ENCODE results near the gene CDH22.

The CDH22 gene

DNA sequence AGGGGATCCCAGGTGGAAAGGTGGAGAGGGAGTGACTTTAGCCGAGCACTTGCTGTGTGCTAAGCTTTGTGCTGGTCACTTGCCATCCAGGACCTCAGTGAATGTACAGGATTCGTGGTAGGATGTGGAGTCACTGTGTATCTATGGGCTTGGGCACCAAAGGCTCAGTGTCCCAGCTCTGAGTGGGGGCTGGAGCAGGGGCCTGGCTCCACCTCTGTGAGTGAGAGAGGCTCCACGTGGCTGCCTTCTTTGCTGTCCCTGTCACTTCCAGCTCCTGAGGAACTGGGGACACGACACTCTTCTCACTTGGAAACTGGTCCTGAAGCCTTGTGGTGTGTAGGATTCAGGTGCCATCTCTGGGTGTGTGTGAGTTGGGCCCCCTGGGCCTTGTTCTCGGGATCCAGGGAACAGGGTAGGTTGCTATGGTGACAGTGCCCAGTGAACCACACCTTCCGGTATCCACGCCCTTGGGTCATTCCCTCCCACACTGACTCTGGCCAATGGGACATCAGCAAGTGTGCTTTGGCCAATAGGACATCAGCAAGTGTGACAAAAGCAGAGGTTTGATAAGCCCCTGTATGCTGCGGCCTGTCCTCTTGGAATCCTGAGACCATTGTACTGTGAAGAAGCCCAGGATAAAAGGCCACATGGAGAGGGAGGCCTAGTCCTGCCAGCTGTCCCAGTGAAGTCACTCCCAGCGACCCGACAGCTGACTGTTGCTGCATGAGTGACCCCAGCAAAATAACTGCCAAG lies 87.7 kb downstream of the CDH22 start:
- in situ Hi-C loops (cut with MboI; ENCODE audit: low sequenced_read_pairs), result no loop called here

DNA sequence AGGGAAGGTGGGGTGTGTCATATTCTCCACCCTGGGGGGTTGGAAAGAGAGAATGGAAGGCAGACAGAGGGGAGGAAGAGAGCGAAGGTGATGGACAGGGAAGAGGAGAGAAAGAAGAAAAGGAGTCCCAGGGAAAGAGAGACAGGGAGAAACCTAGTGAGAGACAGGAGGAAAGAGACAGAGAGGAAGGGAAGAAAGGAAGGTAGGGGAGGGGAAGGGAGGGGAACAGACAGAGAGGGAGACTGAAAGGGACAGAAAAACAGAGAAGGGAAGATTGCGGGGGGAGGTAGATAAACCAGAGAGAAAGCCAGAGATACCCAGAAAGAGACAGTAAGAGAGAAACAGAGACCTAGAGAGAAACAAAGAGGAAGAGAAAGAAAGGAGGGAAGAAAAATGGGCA lies 88.4 kb downstream of the CDH22 start:
- in situ Hi-C loops (cut with MboI; ENCODE audit: low sequenced_read_pairs), result no loop called here

DNA sequence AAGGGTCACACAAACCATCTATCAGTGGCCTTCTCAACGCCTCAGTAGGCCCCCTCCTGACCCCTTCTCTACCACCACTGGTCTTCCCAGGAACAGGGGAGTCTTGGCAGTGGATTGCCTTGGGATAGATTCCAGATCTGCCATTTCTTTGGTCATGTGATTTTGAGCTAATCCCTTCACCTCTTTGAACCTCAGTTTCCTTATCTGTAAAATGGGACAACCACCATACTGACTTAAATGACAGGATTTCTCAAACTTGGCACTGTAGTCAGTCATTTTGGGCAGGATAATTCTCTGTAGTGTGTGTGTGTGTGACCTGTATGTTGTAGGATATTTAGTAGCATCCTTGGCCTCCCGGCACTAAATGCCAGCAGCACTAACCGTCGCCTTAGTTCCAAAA lies 89.1 kb downstream of the CDH22 start:
- in situ Hi-C loops (cut with MboI; ENCODE audit: low sequenced_read_pairs), result no loop called here

DNA sequence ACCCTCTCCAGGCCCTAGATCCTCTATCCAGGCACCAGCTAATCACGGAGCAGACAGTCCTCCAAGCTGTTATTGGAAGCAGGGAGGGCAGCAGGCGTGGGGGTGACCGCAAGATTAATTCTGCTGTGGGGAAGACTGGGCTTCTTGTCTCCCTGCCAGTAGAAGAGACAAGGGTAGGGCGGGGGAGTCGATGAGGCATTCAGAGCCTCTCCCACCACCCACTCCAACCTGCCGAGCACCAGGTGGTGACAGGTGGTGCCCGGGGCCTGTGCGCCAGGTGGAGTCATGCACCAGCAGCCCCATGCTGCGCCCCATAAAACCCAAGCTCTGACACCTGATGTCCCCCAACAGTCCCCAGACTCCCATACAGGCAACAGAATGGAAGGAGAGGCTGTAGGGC lies 89.6 kb downstream of the CDH22 start:
- in situ Hi-C loops (cut with MboI; ENCODE audit: low sequenced_read_pairs), result no loop called here

DNA sequence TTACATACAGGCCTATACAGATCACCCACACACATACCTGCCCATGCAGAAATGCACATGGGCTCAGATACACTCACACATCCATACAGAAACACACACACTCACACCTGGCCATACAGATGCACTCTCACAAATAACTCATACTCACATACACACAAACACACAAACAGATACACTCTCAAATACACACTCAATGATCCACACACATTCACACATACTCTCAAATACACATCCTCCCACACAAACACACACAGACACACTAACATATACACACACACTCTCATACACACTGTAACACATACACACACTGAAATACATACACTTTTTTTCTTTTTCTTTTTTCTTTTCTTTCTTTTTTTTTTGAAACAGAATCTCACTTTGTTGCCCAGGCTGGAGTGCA lies 90.7 kb downstream of the CDH22 start:
- in situ Hi-C loops (cut with MboI; ENCODE audit: low sequenced_read_pairs), result no loop called here

DNA sequence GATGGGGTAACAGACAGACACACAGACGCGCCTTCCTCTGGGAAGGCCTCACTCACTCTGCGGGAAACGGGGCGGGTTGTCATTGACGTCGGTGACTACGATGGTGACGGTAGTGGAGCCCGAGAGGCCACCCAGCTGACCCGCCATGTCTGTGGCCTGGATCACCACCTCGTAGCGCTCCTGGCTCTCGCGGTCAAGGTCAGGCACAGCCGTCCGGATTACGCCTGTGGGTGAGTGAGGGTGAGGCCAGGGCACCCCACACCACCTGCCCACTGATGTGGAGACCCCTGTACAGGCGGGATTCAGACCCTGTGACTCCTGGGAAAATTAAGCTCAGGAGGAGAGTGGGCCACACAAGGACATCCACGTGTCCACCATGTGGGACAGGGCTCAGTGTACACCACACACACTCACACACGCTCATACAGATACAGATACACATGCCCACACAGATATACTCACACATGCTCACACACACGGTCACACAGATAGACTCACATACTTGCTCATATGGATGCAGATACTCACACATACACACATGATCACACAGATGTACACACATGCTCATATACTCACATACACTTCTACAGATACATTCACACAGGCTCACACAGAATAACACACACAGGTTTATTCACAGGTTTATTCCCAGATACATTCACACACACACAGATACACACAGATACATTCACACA lies 91.4 kb downstream of the CDH22 start:
- in situ Hi-C loops (cut with MboI; ENCODE audit: low sequenced_read_pairs), result no loop called here

DNA sequence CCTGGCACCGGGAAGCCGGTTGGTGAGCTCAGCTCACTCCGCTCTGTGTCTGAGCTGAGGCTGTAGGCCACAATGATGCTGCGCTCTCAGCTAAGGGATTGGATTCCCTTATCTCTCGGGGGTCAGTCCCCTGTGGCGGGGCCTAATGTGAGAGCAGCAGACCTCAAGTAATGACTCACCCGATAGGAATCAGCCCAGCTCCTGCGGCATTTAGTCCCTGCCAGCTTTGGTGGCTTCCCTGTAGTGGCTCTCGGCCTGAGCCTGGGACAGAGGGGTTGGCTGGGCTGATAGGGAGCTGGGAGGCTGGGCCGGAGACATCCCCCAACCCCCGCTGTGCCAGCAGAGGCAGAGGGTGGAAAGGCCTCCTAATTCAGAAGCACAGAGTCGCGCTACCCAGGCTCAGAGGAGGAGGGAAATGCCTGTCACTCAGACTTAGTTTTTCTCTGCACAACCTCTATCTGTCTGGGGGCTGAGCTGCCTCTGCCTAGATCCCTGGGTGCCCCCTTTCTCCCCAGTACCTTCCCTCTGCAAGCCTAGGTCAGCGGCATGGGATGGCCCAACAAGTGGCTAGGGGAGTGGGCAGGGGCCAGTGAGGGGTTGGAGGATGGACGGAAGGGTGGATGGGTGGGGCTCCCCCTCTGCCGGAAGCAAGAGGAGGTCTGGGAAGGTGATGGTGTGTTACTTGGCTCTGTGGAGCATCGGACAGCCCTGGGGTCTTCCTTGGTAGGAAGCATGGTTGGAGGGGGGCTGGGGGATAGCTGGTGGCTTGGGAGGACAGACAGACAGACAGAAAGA lies 92.2 kb downstream of the CDH22 start:
- in situ Hi-C loops (cut with MboI; ENCODE audit: low sequenced_read_pairs), result no loop called here

DNA sequence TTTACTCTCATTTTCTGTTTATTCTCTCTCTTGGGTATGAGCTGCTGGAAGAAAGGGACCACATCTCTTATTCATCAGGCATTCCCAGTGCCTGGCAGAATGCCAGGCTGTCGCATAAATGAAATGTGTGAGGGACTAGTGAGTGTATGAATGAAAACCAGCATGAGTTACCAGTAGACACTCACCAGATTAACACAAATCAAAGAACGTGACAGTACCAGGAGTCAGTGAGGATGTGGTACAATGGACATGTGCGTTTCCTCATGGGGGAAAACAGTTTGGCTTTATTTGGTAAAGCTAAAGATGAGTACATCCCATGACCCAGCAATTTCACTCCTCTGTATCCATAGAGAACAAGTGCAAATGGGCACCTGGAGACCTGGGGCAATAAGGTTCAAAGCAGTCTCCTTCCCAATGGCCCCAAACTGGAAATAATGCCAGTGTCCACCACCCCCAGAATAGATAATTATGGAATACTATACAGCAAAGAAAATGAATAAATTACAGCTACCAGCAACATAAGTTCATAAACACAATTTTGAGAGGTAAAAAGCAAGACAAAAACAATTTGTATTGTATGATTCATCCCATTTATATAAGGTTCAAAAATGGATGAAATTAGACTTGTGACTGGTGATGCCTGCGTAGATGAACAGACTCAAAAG lies 93.3 kb downstream of the CDH22 start:
- in situ Hi-C loops (cut with MboI; ENCODE audit: low sequenced_read_pairs), result no loop called here

DNA sequence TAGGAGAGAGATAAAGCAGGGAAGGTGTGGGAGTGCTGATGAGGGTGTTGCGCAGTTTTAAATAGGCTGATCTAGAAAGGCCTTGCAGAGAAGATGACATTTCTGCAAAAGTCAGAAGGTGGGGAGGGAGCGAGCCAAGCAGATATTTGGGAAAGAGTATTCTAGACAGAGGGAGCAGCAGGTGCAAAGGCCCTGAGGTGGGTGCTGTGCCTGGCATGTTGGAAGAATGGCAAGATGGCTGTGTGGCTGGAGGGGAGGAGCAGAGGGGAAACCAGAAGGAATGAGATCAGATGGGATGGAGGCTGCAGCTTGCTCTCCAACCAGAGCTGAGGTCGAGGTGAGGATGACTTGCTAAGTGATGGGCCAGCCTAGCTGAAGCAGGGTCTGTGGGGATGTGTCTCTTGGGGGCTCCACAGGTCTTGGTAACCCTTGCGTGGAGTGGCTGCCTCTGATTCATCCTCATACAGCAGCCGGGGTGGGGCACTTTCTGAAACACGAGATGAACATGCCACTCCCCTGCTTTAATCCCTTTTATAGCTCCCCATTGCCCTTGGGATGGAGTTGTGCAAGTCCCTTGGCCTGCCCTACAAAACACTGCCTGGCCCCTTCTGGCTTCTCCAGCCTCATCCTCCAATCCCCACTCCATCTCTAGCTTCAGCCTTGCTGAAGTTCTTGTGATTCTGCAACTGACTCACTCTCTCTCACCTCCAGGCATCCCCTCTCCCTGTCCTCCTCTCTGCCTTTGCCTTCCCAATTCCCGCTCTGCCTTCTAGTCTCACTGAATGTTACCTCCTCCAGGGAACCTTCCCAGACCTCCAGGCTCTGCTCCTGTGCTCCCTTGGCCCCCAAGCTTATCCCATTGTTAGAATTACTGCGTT lies 94.1 kb downstream of the CDH22 start:
- in situ Hi-C loops (cut with MboI; ENCODE audit: low sequenced_read_pairs), result no loop called here

DNA sequence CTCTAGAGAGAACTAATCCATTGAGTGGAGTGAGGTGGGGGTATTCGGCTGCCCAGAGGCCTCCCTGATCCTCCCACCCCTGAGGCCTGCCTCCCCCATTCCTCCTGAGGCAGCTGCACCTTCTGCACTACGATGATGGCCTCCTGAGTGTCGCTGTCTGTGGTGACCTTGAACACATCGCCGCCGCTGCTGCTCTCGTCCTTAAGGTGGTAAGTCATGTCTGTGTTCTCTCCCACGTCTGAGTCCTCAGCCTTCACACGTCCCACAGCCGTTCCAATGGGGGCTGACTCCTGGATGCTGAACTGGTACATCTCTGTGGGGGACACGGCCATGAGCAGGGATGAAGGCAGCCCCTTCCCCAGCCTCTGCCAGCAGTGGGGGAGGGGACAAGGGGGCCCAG lies 95.4 kb downstream of the CDH22 start:
- in situ Hi-C loops (cut with MboI; ENCODE audit: low sequenced_read_pairs), result no loop called here

DNA sequence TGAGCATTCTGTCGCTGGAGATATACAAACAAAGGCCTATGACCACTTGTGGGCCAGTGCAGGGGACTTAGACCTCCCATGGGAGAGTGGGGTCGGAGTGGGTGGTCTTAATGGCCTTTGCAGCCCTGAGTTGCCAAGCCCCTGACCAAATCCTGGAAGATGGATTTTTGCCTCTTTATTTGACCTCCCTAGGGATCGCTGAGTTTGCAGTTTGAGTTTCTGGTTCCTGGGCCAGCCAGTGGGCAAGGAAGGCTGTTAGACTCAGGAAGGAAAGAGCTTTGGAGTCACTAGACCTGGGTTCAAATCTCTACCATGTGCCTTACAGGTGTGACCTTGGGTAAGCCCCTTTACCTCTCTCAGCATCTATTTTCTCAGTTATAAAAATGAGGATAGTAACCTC lies 96.0 kb downstream of the CDH22 start:
- in situ Hi-C loops (cut with MboI; ENCODE audit: low sequenced_read_pairs), result no loop called here

DNA sequence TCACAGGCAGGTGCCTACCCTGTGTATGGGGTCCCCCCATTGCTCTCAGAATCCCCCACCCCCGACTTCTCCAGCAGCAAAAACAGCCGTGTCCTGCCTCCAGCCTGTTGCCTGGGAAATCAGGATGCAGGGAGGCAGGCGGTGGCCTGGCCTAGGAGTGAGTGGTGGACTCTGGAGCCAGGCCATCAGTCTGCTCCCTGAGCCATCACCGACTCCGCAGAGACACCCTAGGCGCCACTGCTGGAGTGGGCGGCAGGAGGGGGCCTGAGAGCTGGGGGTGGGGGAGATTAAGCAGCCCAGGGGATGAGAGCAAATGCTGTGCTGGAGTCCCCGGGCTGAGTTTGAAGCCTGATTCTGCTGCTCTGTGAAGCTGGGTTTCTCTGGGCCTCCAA lies 97.0 kb downstream of the CDH22 start:
- in situ Hi-C loops (cut with MboI; ENCODE audit: low sequenced_read_pairs), result no loop called here

DNA sequence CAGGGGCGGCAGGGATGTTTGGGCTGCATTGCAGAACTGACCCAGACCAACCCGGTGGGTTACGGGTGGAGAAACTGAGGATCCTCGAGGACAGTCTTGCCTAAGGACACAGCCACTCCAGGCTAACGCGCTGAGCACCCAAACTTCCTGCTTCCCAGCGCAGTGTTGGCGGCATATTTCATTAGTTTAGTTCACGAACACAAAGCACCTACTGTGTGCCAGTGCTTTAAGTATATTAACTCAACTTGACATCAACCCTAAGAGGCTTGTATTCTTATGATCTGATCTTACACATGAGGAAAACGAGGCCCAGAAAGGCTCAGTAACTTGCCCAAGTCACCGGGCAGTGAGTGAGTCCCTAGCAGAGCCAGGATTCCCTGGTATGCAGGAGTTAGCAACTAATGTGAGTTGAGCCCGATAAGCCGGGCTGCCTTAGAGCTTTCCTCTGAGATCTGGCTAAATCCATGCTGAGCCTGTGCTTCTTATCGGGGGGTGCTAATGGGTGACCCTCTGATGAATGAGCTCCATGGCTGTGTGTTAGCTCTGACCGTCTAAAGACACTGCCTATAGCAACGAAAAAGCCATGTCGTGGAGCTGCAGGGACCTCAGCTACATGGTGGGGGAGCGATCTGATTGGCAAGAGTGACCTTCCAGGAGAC lies 97.5 kb downstream of the CDH22 start:
- in situ Hi-C loops (cut with MboI; ENCODE audit: low sequenced_read_pairs), result no loop called here

DNA sequence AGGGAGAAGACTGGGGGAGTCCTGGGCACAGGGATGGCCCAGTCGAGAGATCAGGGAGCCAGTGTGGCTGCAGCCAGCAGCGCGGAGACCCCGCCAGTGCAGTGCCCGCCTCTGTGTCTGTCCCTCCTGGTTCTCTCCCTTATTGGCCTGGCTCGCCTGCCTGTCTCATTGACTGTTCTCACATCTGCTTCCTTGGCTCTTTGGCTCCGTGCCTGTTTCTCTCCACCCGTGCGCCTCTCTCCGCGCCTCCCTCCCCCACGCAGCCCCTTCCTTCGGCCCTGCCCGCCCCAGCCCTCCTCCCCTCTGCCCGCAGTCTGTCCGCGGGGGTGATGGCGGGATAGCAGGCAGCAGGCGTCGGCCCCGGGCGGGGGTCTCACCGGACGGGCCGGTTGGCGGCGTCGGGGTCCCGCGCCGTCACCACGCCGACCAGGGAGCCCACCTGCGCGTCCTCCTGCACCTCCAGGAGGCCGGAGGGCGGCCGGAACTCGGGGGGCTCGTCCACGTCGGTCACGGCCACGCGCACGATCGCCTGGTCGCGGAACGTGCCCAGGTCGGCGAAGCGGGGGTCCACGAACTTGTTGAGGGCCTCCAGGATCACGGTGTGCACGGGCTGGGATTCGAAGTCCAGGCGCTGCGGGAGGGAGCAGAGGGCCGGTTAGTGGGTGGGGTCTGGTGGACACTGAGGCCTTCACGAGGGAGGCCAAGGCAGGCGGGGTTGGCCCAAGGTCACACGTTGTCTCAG lies 98.2 kb downstream of the CDH22 start:
- in situ Hi-C loops (cut with MboI; ENCODE audit: low sequenced_read_pairs), result no loop called here

DNA sequence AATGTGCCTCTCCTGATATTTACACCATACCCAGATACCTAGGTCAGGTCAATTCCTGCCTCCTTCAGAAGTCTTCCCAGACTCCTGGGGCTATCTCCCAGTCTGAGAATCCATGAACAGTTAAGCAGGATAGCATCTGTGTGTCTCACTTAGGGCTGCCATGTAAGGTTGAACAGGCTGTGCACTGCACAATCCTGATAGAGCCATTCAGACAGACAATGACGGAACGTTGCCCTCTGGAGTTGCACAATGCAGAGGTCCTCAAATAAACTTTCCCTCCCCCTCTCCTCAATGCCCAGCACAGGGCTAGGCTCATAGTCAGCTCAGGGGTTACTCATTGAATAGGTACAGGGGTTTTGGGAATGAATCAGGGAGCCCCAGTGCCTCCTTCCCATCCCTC lies 100.5 kb downstream of the CDH22 start:
- in situ Hi-C loops (cut with MboI; ENCODE audit: low sequenced_read_pairs), result no loop called here

DNA sequence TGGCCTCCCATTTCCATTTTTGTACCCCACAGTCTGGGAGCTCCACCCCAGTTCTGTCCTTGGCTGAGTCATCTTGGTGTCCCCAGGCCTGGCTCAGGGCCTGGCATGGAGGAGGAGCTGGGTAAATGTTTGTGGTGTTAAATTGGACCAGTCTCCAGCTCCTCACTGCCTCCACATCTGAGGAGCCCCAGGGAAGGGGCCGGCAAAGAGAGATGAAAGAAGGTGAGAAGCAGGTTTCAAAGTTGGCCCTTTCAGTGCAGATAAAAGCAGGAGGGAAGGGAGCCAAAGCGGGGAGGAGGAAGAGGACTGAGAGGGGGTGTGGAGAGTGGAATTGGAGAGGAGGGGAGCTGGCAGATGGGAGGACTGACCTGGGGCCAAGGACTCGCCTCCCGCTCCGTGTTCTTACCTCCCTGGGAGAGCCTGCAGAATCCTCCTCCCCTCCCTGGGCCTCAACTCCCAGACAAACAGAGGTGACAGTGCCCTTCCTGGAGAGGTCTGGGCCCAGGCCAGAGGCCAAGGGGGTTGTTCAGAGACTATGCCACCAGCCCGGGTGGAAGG lies 101.2 kb downstream of the CDH22 start:
- in situ Hi-C loops (cut with MboI; ENCODE audit: low sequenced_read_pairs), result no loop called here

DNA sequence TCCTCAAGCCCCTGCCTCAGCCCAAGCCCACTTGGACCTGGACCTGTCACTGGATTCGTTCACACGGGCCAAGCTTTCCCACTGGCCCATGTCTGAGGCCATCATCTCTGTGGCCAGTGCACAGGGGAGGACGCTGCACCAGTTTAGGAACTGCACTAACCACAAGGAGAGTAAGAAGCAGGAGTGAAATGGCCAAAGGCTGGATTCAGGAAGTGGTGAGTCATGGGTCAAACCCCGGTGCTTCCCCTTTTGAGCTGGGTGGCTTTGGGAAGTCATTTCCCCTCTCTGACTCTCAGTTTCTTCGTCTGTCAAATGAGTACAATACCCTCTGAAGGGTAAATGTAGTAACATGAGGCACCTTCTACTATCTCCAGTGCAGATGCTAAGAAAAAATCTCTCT lies 102.3 kb downstream of the CDH22 start:
- in situ Hi-C loops (cut with MboI; ENCODE audit: low sequenced_read_pairs), result no loop called here

DNA sequence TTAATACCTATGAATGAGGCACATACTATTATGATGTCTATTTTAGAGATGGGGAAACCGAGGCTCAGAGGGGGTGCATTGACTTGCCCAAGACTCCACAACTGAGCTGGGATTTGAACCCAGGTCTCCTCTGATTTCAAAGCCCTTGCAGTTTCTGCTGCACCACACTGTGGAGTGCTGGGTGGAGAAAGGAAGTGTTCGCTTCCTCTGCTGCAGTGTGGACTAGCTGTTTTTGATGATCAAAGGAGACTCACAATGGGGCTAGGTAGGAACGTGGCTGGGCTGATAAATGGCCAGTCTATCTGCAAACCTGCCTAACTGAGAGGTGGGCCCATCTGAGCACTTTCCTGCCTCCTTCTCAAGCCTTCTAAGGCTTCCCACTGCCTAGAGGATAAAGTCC lies 102.9 kb downstream of the CDH22 start:
- in situ Hi-C loops (cut with MboI; ENCODE audit: low sequenced_read_pairs), result no loop called here

DNA sequence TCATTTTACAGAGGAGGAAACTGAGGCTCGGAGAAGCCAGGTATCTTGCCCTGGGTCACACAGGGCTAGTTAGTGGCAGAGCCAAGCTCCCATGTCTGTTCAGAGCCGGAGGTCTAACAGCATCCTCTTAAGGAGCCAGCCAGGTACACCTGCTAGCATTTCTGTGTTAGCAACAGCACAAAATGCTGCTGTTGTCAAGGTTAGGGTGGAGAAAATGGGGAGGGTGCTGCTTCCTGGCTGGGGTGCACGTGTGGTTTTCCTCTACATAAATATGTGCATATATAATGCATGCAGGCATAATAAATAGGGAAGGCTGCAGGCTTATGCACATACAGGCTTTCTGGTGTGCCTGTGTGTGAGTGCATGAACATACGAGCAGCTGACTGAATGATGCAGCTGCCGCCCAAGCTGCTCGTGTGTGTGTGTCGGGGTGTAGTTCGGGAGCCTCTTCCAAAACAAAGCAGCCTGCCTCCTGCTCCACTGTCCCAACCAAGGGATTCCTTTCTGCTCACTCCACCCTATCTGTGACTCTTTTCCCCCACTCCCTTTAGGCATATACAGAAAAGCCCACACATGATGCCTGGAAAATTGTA lies 103.6 kb downstream of the CDH22 start:
- in situ Hi-C loops (cut with MboI; ENCODE audit: low sequenced_read_pairs), result no loop called here

All from HL-60/S4 (cell line).